HepG2 (cell line): ENCODE data around the gene TM4SF18. TPM values are rescaled to one million over a fixed set of nuclear protein-coding genes. Genes with fewer than 3 reads are reported as not detected.

Experiments used
- CTCF ChIP-seq: sonication (generic); formaldehyde crosslinking; IDR thresholded peaks from 2 replicates; pipeline ENCODE4 v1.5.0; 2020; ENCODE audit warnings: mild to moderate bottlenecking, missing genetic modification reagents, moderate library complexity
- DBP ChIP-seq: sonication (generic); formaldehyde crosslinking; IDR thresholded peaks from 2 replicates; pipeline ENCODE4 v1.4.0; 2020; ENCODE audit warnings: missing genetic modification reagents; ENCODE audit errors: not compliant biosample characterization
- KDM3A ChIP-seq: IDR thresholded peaks from 2 replicates; pipeline ENCODE4 v1.6.1; 2018; ENCODE audit warnings: low read depth, missing compliant biosample characterization
- SIN3B ChIP-seq: fragments of 150-350 bp; IDR thresholded peaks from 2 replicates; pipeline ENCODE4 v1.6.1; 2014; ENCODE audit warnings: low read length
- SMAD1 ChIP-seq: sonication (generic); formaldehyde crosslinking; IDR thresholded peaks from 2 replicates; pipeline ENCODE4 v1.4.0; 2020; ENCODE audit warnings: missing genetic modification reagents, low read depth, mild to moderate bottlenecking, borderline replicate concordance
- SRSF1 ChIP-seq: fragments of 200-400 bp; formaldehyde crosslinking; optimal IDR thresholded peaks from 2 replicates; pipeline ENCODE3; 2017; ENCODE audit warnings: mild to moderate bottlenecking, low read depth, low read length, moderate library complexity
- ZBTB3 ChIP-seq: sonication (generic); formaldehyde crosslinking; IDR thresholded peaks from 2 replicates; pipeline ENCODE4 v1.4.0; 2020; ENCODE audit warnings: low read depth, mild to moderate bottlenecking, moderate library complexity, missing genetic modification reagents, borderline replicate concordance
- ZFP82 ChIP-seq: sonication (generic); formaldehyde crosslinking; IDR thresholded peaks from 2 replicates; pipeline ENCODE4 v1.5.1; 2020; ENCODE audit warnings: mild to moderate bottlenecking, missing genetic modification reagents, borderline replicate concordance
- ZKSCAN1 ChIP-seq: fragments of 150-350 bp; IDR thresholded peaks from 2 replicates; pipeline ENCODE4 v1.6.1; 2014; ENCODE audit warnings: low read length
- ZNF292 ChIP-seq: sonication (generic); formaldehyde crosslinking; IDR thresholded peaks from 2 replicates; pipeline ENCODE4 v1.8.1; 2022; ENCODE audit warnings: mild to moderate bottlenecking, low read depth, missing genetic modification reagents, borderline replicate concordance
- ZNF3 ChIP-seq: IDR thresholded peaks from 2 replicates; pipeline ENCODE4 v1.7.0; 2017; ENCODE audit warnings: inconsistent platforms
- polyA plus RNA-seq, 8 experiments: library from polyadenylated mRNA; depleted of rRNA in 3 of 8; stranded (reverse) in 7 of 8; unstranded in 1 of 8; fragments of >200 nt; fragmentation: Illumina TruSeq in 4 of 8; extraction: Trizol in 4 of 8; gene quantifications; 2 replicates each; pipeline versions ENCODE4 v1.2.1 to v1.2.3, GENCODE V29; 2011 to 2016; ENCODE audit warnings: low read depth in 4 of 8, missing spikeins in 1 of 8, mixed read lengths in 1 of 8; ENCODE audit not compliant: insufficient read depth in 1 of 8
- total RNA-seq, 5 experiments: library from RNA; depleted of rRNA; stranded (reverse); fragments of >200 nt; fragmentation: Illumina TruSeq; extraction: Trizol; gene quantifications; 2 replicates each; pipeline ENCODE4 v1.2.3, GENCODE V29; 2016; ENCODE audit warnings: low read depth in 1 of 5
- TF ChIP-seq, protein P1 (sequence below): sonication (generic); formaldehyde crosslinking; IDR thresholded peaks from 2 replicates; pipeline ENCODE4 v1.5.0; 2020; ENCODE audit warnings: mild to moderate bottlenecking, missing genetic modification reagents, borderline replicate concordance
- TF ChIP-seq, protein P2 (sequence below), 2 experiments: sonication (generic) in 1 of 2; formaldehyde crosslinking in 1 of 2; IDR thresholded peaks; 2 replicates each; pipeline versions ENCODE4 v1.5.1 to v1.6.1; 2011 to 2020; ENCODE audit warnings: borderline replicate concordance in 1 of 2, low read depth in 1 of 2, low read length in 1 of 2, mild to moderate bottlenecking in 1 of 2, missing genetic modification reagents in 1 of 2, moderate library complexity in 1 of 2
- TF ChIP-seq, protein P3 (sequence below): sonication (generic); formaldehyde crosslinking; IDR thresholded peaks from 2 replicates; pipeline ENCODE4 v1.9.0; 2022; ENCODE audit warnings: missing genetic modification reagents, mild to moderate bottlenecking, borderline replicate concordance

Gene TM4SF18
- total and polyA plus RNA-seq, 2 of the 13 experiments (the other 11 are each of a cell fraction or from before 2014, with no cell fraction given): 0.15 TPM; not detected in 1

DNA sequence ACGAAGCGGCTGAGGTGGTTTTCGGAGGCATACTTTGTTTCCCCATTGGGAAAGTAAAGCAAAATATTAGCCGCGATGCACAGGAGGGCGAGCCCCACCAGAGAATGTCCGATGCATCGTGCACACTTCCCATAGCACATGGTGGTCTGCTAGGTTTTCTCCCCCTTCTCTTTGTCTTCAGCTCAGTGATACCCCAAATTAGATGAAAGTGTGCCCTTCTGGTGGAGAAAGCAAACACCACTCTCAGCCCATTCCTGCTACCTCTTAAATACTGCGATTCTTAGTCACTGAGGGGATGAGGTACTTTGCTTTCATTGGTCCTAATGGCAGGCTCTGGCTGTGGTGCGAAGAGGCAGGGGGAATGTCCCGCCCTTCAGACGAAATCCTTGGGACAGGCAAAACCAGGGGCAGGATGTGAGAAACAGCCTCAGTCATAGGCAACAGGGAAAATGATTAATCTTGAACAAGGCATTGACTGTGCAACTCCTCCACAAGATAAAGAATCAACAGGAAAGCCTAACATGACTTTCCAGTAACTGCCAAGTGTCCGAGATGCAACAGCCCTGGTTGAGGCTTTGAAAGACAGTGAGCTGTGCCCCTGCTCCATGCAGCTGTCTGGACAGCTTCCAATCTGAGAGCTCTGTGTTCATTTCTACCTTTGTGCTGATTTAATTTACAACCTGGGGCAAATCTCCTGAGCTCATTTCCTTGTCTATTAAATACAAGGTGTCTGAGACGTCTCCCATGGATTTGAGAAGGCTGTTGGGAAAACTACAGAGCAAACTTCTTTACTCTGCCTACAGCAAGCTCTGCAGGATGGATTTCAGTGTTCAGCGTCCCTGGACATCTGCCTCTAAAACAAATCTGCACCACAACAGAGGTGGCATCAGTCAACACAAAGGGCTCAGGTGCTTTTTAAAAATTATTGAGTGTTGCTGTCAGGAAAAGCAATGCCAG lies 44.2 kb upstream of the TM4SF18 start, which contains the start of gene TM4SF1 (continued):
- TF ChIP-seq, protein P1, sequence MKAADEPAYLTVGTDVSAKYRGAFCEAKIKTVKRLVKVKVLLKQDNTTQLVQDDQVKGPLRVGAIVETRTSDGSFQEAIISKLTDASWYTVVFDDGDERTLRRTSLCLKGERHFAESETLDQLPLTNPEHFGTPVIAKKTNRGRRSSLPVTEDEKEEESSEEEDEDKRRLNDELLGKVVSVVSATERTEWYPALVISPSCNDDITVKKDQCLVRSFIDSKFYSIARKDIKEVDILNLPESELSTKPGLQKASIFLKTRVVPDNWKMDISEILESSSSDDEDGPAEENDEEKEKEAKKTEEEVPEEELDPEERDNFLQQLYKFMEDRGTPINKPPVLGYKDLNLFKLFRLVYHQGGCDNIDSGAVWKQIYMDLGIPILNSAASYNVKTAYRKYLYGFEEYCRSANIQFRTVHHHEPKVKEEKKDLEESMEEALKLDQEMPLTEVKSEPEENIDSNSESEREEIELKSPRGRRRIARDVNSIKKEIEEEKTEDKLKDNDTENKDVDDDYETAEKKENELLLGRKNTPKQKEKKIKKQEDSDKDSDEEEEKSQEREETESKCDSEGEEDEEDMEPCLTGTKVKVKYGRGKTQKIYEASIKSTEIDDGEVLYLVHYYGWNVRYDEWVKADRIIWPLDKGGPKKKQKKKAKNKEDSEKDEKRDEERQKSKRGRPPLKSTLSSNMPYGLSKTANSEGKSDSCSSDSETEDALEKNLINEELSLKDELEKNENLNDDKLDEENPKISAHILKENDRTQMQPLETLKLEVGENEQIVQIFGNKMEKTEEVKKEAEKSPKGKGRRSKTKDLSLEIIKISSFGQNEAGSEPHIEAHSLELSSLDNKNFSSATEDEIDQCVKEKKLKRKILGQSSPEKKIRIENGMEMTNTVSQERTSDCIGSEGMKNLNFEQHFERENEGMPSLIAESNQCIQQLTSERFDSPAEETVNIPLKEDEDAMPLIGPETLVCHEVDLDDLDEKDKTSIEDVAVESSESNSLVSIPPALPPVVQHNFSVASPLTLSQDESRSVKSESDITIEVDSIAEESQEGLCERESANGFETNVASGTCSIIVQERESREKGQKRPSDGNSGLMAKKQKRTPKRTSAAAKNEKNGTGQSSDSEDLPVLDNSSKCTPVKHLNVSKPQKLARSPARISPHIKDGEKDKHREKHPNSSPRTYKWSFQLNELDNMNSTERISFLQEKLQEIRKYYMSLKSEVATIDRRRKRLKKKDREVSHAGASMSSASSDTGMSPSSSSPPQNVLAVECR (CRISPR knock-in tag): peak; percentile 56; the same call in 1 of the 2 replicates
- TF ChIP-seq ZKSCAN1 (no peak), CTCF (no peak), DBP (CRISPR knock-in tag) (peak; percentile 37), ZFP82 (CRISPR knock-in tag) (no peak), SMAD1 (CRISPR knock-in tag) (no peak), KDM3A (CRISPR knock-in tag) (no peak), SRSF1 (no peak), ZNF3 (CRISPR knock-in tag) (no peak), ZBTB3 (CRISPR knock-in tag) (peak; percentile 78), ZNF292 (CRISPR knock-in tag) (no peak; the same call in 1 of the 2 replicates), SIN3B (no peak)
- TF ChIP-seq, protein P2, sequence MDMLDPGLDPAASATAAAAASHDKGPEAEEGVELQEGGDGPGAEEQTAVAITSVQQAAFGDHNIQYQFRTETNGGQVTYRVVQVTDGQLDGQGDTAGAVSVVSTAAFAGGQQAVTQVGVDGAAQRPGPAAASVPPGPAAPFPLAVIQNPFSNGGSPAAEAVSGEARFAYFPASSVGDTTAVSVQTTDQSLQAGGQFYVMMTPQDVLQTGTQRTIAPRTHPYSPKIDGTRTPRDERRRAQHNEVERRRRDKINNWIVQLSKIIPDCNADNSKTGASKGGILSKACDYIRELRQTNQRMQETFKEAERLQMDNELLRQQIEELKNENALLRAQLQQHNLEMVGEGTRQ (IDR thresholded peaks at IDR 0.05; ENCODE audit: low read depth, low read length): no peak
- TF ChIP-seq, protein P2 (CRISPR knock-in tag; IDR thresholded peaks at IDR 0.05; ENCODE audit: borderline replicate concordance): no peak
- TF ChIP-seq, protein P3, sequence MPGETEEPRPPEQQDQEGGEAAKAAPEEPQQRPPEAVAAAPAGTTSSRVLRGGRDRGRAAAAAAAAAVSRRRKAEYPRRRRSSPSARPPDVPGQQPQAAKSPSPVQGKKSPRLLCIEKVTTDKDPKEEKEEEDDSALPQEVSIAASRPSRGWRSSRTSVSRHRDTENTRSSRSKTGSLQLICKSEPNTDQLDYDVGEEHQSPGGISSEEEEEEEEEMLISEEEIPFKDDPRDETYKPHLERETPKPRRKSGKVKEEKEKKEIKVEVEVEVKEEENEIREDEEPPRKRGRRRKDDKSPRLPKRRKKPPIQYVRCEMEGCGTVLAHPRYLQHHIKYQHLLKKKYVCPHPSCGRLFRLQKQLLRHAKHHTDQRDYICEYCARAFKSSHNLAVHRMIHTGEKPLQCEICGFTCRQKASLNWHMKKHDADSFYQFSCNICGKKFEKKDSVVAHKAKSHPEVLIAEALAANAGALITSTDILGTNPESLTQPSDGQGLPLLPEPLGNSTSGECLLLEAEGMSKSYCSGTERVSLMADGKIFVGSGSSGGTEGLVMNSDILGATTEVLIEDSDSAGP (CRISPR knock-in tag): peak; percentile 54; the same call in 1 of the 2 replicates
